Inflammatory macrophage treated with lipopolysaccharide for 4 hours (primary cell): ENCODE measurements around the gene MTOR.

Experiments
- DNase-seq: peaks from one replicate; pipeline ENCODE4 v3.0.0-alpha.2; 2020

The MTOR gene

GRCh38 chr1:11059155-11059967 is 203.0 kb downstream of the MTOR start:
- no peak for DNase-seq

- DNase-seq = no peak
Observed at GRCh38 chr1:11058595-11059154, 203.7 kb downstream of the MTOR start.

DNA sequence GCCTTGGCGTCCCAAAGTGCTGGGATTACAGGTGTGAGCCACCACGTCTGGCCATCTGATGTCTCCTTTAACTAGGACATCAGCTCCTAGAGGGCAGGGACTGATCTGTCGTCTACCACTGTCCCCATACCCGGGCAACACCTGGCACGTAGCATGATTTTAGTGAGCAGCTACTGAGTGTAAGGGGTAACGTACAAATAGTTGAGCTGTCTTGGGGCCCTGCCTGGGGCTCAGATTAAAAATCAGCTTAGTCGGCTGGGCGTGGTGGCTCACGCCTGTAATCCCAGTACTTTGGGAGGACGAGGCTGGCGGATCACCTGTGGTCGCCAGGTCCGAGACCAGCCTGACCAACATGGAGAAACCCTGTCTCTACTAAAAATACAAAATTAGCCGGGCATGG is 204.3 kb downstream of the MTOR start:
- no peak for DNase-seq

- DNase-seq = no peak
Observed at GRCh38 chr1:11057477-11057876, 204.9 kb downstream of the MTOR start.
